GM12878 (cell line): ENCODE data around the gene C5orf15. TPM values are rescaled to one million over a fixed set of nuclear protein-coding genes. Genes with fewer than 3 reads are reported as not detected.

Experiments used
- ATAC-seq: fragments of 200-7000 bp; cut with Tn5 transposase; 3 replicates; pipeline ENCODE4 v1.9.1; 2020; ENCODE audit warnings: mild to moderate bottlenecking, moderate library complexity
- BruUV-seq: library from RNA; stranded (reverse); fragments of 400-500 nt; replicated peaks from 2 replicates; lab custom pipeline; 2021; lab: Mats Ljungman, UMichigan
- CTCF ChIA-PET: fragments of 300-600 bp; sonication (Branson Sonifier 250); formaldehyde crosslinking; extraction: SDS; loops from one replicate; lab custom pipeline; 2021; ENCODE audit warnings: inconsistent platforms; lab: Yijun Ruan, JAX
- POLR2A ChIA-PET: fragments of 350-600 bp; formaldehyde crosslinking; extraction: SDS; loops from one replicate; lab custom pipeline; 2021; ENCODE audit warnings: inconsistent platforms; lab: Charles Lee
- RAD21 ChIA-PET: fragments of 300-600 bp; sonication (Branson Sonifier 250); formaldehyde crosslinking; loops from one replicate; lab custom pipeline; 2023; ENCODE audit warnings: antibody characterized with exemption; ENCODE audit not compliant: unreplicated experiment; lab: Charles Lee
- SMC1A ChIA-PET: fragments of 300-600 bp; sonication (Branson Sonifier 250); formaldehyde crosslinking; loops from one replicate; lab custom pipeline; 2023; ENCODE audit not compliant: unreplicated experiment, uncharacterized antibody; lab: Charles Lee
- DNase-seq: peaks from one replicate; pipeline ENCODE4 v3.0.0-alpha.2; 2011; ENCODE audit warnings: low read depth, low spot score
- FAIRE-seq: peaks from 3 replicates; lab custom pipeline; 2011; peaks lifted over from hg19 to GRCh38; lab: Jason Lieb, UNC
- H2AFZ ChIP-seq: 2 replicates; pipeline ENCODE4 v1.6.0; 2011; ENCODE audit warnings: low read depth, low read length, control low read depth; ENCODE audit not compliant: control insufficient read depth
- H3K27ac ChIP-seq: 2 replicates; pipeline ENCODE4 v1.5.1; 2011; ENCODE audit warnings: control low read depth; ENCODE audit not compliant: control insufficient read depth, insufficient read depth
- H3K27me3 ChIP-seq, 2 experiments: replicated peaks in 1 of 2; 2 replicates each; pipeline versions ENCODE4 v1.6.0 to v1.6.1; 2011; ENCODE audit warnings: low read length in 1 of 2; ENCODE audit not compliant: control insufficient read depth in 2 of 2, insufficient read depth in 2 of 2
- H3K36me3 ChIP-seq, 2 experiments: 2 replicates each; pipeline ENCODE4 v1.5.1; 2011; ENCODE audit warnings: low read length in 1 of 2; ENCODE audit not compliant: control insufficient read depth in 2 of 2, insufficient read depth in 2 of 2
- H3K4me1 ChIP-seq: 2 replicates; pipeline ENCODE4 v1.6.1; 2011; ENCODE audit warnings: mild to moderate bottlenecking, low read length, moderate library complexity, mixed read lengths; ENCODE audit not compliant: control insufficient read depth, insufficient read depth
- H3K4me2 ChIP-seq: 2 replicates; pipeline ENCODE4 v1.6.0; 2011; ENCODE audit warnings: control low read depth; ENCODE audit not compliant: control insufficient read depth, insufficient read depth
- H3K4me3 ChIP-seq: fragments of 200-600 bp; sonication (generic); 2 replicates; pipeline ENCODE4 v1.5.1; 2016
- H3K79me2 ChIP-seq: 2 replicates; pipeline ENCODE4 v1.6.0; 2011; ENCODE audit warnings: low read length; ENCODE audit not compliant: control insufficient read depth, insufficient read depth
- H3K9ac ChIP-seq: 2 replicates; pipeline ENCODE4 v1.8.0; 2011; ENCODE audit warnings: low read length, control low read depth, mixed read lengths; ENCODE audit not compliant: control insufficient read depth, insufficient read depth
- H3K9me3 ChIP-seq: replicated peaks from 3 replicates; pipeline ENCODE4 v1.5.1; 2011; ENCODE audit warnings: mild to moderate bottlenecking, low read length; ENCODE audit not compliant: control insufficient read depth, insufficient read depth
- H4K20me1 ChIP-seq: 2 replicates; pipeline ENCODE4 v1.6.0; 2011; ENCODE audit not compliant: control insufficient read depth, insufficient read depth
- BMI1 ChIP-seq: fragments of 450-650 bp; IDR thresholded peaks from 2 replicates; pipeline ENCODE4 v1.6.1; 2016; ENCODE audit warnings: mild to moderate bottlenecking, moderate library complexity, borderline replicate concordance
- CREM ChIP-seq: IDR thresholded peaks from 2 replicates; pipeline ENCODE4 v1.6.1; 2014; ENCODE audit warnings: antibody characterized with exemption, low read depth
- EED ChIP-seq: sonication (generic); IDR thresholded peaks from 2 replicates; pipeline ENCODE4 v1.6.1; 2016; ENCODE audit warnings: antibody characterized with exemption, low read depth
- ESRRA ChIP-seq: IDR thresholded peaks from 2 replicates; pipeline ENCODE4 v1.6.1; 2012; ENCODE audit warnings: mild to moderate bottlenecking, low read length, improper control_type of control experiment
- ETV6 ChIP-seq, 2 experiments: fragments of 450-650 bp in 1 of 2; IDR thresholded peaks in 1 of 2; conservative IDR thresholded peaks in 1 of 2; 2 replicates each; pipeline ENCODE4 v1.6.1; 2014; ENCODE audit warnings: antibody characterized with exemption in 1 of 2, borderline replicate concordance in 1 of 2, low read depth in 1 of 2, mild to moderate bottlenecking in 1 of 2, moderate library complexity in 1 of 2
- HDAC6 ChIP-seq: fragments of 200-600 bp; sonication (generic); IDR thresholded peaks from one replicate; pipeline ENCODE4 v1.8.0; 2017; ENCODE audit warnings: antibody characterized with exemption; ENCODE audit not compliant: unreplicated experiment
- IKZF1 ChIP-seq: fragments of 450-650 bp; conservative IDR thresholded peaks from 2 replicates; pipeline ENCODE4 v1.6.1; 2017; ENCODE audit warnings: antibody characterized with exemption, mild to moderate bottlenecking
- JUNB ChIP-seq: IDR thresholded peaks from 2 replicates; pipeline ENCODE4 v1.6.1; 2016; ENCODE audit warnings: antibody characterized with exemption, mild to moderate bottlenecking
- KLF5 ChIP-seq: fragments of 450-650 bp; IDR thresholded peaks from 2 replicates; pipeline ENCODE4 v1.6.1; 2014; ENCODE audit warnings: mild to moderate bottlenecking; ENCODE audit not compliant: partially characterized antibody
- MTA2 ChIP-seq: fragments of 450-650 bp; IDR thresholded peaks from 2 replicates; pipeline ENCODE4 v1.6.1; 2016; ENCODE audit warnings: low read depth, mild to moderate bottlenecking, moderate library complexity
- POLR2AphosphoS2 ChIP-seq: IDR thresholded peaks from 2 replicates; pipeline ENCODE4 v1.6.1; 2011; ENCODE audit warnings: low read depth, mild to moderate bottlenecking, low read length, improper control_type of control experiment, moderate library complexity
- RELB ChIP-seq: fragments of 450-650 bp; IDR thresholded peaks from 2 replicates; pipeline ENCODE4 v1.6.1; 2017; ENCODE audit warnings: low read depth, mild to moderate bottlenecking, moderate library complexity
- RUNX3 ChIP-seq: IDR thresholded peaks from 2 replicates; pipeline ENCODE4 v1.6.1; 2012; ENCODE audit warnings: low read length, inconsistent platforms
- SPI1 ChIP-seq: IDR thresholded peaks from 2 replicates; pipeline ENCODE4 v1.6.1; 2011; ENCODE audit warnings: low read depth, mild to moderate bottlenecking, low read length, moderate library complexity, borderline replicate concordance; ENCODE audit not compliant: insufficient read depth
- SRF ChIP-seq, 2 experiments: IDR thresholded peaks; 2 replicates each; pipeline ENCODE4 v1.6.1; 2011; ENCODE audit warnings: low read depth in 2 of 2, low read length in 2 of 2, mild to moderate bottlenecking in 1 of 2, moderate library complexity in 1 of 2
- ZBED1 ChIP-seq: IDR thresholded peaks from 2 replicates; pipeline ENCODE4 v1.6.1; 2016; ENCODE audit warnings: borderline replicate concordance
- ZNF207 ChIP-seq: fragments of 450-650 bp; IDR thresholded peaks from 2 replicates; pipeline ENCODE4 v1.6.1; 2014; ENCODE audit warnings: antibody characterized with exemption, mild to moderate bottlenecking, borderline replicate concordance
- ZNF217 ChIP-seq: fragments of 450-650 bp; IDR thresholded peaks from 2 replicates; pipeline ENCODE4 v1.6.1; 2017; ENCODE audit warnings: antibody characterized with exemption, mild to moderate bottlenecking
- WGBS: methylation state at CpG from one replicate; pipeline ENCODE4 v1.1.6; 2016; ENCODE audit warnings: low lambda C conversion rate; ENCODE audit not compliant: insufficient replicate concordance, insufficient coverage; ENCODE audit errors: missing lambda C conversion rate; 5-methylcytosine and 5-hydroxymethylcytosine counted together
- in situ Hi-C: fragments of 300-500 bp; cut with MboI; formaldehyde crosslinking; loops from 9 replicates; pipeline ENCODE4 v1.14.3; 2018; ENCODE audit warnings: mixed read lengths
- intact Hi-C: fragments of 100-400 bp; cut with micrococcal nuclease; formaldehyde crosslinking; loops from one replicate; pipeline ENCODE4 v1.14.2; 2022; ENCODE audit not compliant: unreplicated experiment
- polyA plus RNA-seq, 11 experiments: library from polyadenylated mRNA; depleted of rRNA in 4 of 11; unstranded in 6 of 11; stranded (reverse) in 5 of 11; fragments of >200 nt; fragmentation: Nextera tagmentation in 4 of 11; fragmentation: Illumina TruSeq in 1 of 11; extraction: Ambion mirVana in 4 of 11; extraction: Trizol in 1 of 11; gene quantifications; 1 replicate in 1 of 11; 2 replicates in 10 of 11; pipeline versions ENCODE4 v1.2.1 to v1.2.3, GENCODE V29; 2011 to 2016; ENCODE audit warnings: inconsistent platforms in 2 of 11, missing spikeins in 2 of 11, low read depth in 1 of 11
- total RNA-seq, 4 experiments: library from RNA; depleted of rRNA in 3 of 4; stranded (reverse); fragments of >200 nt in 3 of 4; fragmentation: Illumina TruSeq in 1 of 4; extraction: Trizol in 1 of 4; gene quantifications; 2 replicates each; pipeline versions ENCODE4 v1.2.1 to v1.2.3, GENCODE V29; 2013 to 2021
- TF ChIP-seq, protein P1 (sequence below): IDR thresholded peaks from 2 replicates; pipeline ENCODE4 v1.6.1; 2012; ENCODE audit warnings: low read depth, low read length, improper control_type of control experiment
- TF ChIP-seq, protein P2 (sequence below): fragments of 450-650 bp; IDR thresholded peaks from 2 replicates; pipeline ENCODE4 v1.6.1; 2017; ENCODE audit warnings: mild to moderate bottlenecking, low read depth, inconsistent platforms; ENCODE audit not compliant: poor library complexity, severe bottlenecking

The C5orf15 gene
- total and polyA plus RNA-seq, 10 of the 15 experiments (the other 5 are each of a cell fraction or from before 2014, with no cell fraction given): 21.7 to 69.6 (median 46.0) TPM

DNA sequence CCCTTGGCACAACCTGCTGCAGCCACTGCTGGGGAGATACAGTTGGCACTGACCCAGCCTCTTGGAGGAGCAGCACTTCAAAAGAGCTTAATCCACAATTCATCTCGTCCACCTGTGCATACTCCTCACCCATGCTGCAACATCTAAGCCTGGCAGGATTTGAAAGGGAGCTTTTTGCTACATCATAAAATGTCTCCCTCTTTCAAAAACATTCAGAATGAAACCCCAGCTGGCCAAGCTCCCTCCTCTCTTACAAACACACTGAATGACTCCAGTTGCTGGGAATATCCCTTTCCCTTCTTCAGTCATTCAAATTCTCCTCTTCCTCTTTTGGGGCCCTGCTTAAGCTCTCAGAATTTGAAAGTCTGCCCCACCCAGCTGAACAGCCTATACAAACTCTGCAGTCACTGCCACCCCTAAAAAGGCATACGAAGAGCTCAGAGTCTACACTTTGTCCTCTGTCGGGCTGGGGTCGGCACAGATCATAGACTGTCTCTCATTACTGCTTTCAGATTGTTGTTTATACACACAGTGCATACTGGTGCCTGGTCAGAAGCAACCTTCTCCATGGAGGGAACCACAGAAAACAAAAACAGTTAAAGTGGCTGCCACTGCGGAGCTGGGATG lies 8.8 kb upstream of the C5orf15 start:
- Histone ChIP-seq H3K9ac (no peak overlapping the region; the same call in 1 of the 2 replicates), H3K27ac (peak overlapping the region; percentile 20), H3K4me3 (no peak overlapping the region), H3K36me3 (peaks cover 19 to 53% of the 10 kb centered on the region in 2 experiments), H4K20me1 (no peaks in the 10 kb centered on the region), H3K9me3 (no peaks in the 10 kb centered on the region), H3K4me1 (peaks cover 7% of the 10 kb centered on the region), H3K79me2 (peaks cover 4% of the 10 kb centered on the region), H3K27me3 (no peaks in the 10 kb centered on the region), H2AFZ (no peak overlapping the region), H3K4me2 (no peak overlapping the region)
- in situ Hi-C loops (no loop called here), intact Hi-C loops (no loop called here)
- WGBS: 24% methylated on average over 5 of the region's 5 CpGs
- ATAC-seq (peak; percentile 75), DNase-seq (peak; percentile 34), FAIRE-seq (no peak)
- no TSS peak for BruUV-seq
- POLR2A ChIA-PET: interaction anchor here (0.9 to 1.6 kb wide), 3 partner anchors 21 to 26 kb away, joined by 4 to 8 read pairs (median 4); no protein-coding TSS in a partner anchor
- CTCF ChIA-PET: interaction anchor here (0.6 to 13.9 kb wide), 11 partner anchors 15 to 550 kb away, joined by 3 to 179 read pairs (median 4); no protein-coding TSS in a partner anchor
- SMC1A ChIA-PET: interaction anchor here (1.0 to 4.4 kb wide), 10 partner anchors 8 to 866 kb away, joined by 3 to 31 read pairs (median 4); partner anchors contain the start of gene C5orf15
- RAD21 ChIA-PET: interaction anchor here (0.5 to 1.6 kb wide), 10 partner anchors 16 to 934 kb away, joined by 3 to 5 read pairs (median 4); no protein-coding TSS in a partner anchor
- TF ChIP-seq KLF5 (no peak), SRF (IDR thresholded peaks at IDR 0.05; ENCODE audit: low read depth in 2 of 2, low read length in 2 of 2) (peak in 1 of 2 experiments; percentile 59; a peak in 1 of 4 replicates), ESRRA (no peak), SPI1 (peak; percentile 79), ETV6 (conservative IDR thresholded peaks at IDR 0.05 in 1 of 2, IDR thresholded peaks at IDR 0.05 in 1 of 2; ENCODE audit: borderline replicate concordance in 1 of 2, low read depth in 1 of 2) (0 out of 4 replicates have a peak, but pooled peaks of 1 of the 2 experiments have one; percentile 32), IKZF1 (peak; percentile 66), ZNF207 (no peak), ZBED1 (no peak), ZNF217 (no peak), BMI1 (no peak), MTA2 (no peak), HDAC6 (no peak), CREM (no peak), RELB (peak; percentile 20; the same call in 1 of the 2 replicates), RUNX3 (0 out of 2 replicates have a peak, but pooled peaks have one; percentile 7), EED (peak; percentile 81), JUNB (peak; percentile 56), POLR2AphosphoS2 (no peak)
- TF ChIP-seq, protein P1, sequence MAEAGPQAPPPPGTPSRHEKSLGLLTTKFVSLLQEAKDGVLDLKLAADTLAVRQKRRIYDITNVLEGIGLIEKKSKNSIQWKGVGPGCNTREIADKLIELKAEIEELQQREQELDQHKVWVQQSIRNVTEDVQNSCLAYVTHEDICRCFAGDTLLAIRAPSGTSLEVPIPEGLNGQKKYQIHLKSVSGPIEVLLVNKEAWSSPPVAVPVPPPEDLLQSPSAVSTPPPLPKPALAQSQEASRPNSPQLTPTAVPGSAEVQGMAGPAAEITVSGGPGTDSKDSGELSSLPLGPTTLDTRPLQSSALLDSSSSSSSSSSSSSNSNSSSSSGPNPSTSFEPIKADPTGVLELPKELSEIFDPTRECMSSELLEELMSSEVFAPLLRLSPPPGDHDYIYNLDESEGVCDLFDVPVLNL: no peak
- TF ChIP-seq, protein P2, sequence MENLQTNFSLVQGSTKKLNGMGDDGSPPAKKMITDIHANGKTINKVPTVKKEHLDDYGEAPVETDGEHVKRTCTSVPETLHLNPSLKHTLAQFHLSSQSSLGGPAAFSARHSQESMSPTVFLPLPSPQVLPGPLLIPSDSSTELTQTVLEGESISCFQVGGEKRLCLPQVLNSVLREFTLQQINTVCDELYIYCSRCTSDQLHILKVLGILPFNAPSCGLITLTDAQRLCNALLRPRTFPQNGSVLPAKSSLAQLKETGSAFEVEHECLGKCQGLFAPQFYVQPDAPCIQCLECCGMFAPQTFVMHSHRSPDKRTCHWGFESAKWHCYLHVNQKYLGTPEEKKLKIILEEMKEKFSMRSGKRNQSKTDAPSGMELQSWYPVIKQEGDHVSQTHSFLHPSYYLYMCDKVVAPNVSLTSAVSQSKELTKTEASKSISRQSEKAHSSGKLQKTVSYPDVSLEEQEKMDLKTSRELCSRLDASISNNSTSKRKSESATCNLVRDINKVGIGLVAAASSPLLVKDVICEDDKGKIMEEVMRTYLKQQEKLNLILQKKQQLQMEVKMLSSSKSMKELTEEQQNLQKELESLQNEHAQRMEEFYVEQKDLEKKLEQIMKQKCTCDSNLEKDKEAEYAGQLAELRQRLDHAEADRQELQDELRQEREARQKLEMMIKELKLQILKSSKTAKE: no peak
